Measurements from ENCODE around the gene ACR.
A peak's percentile ranks its signal among the peaks of the same experiment; 100 is the strongest.

Gene ACR

DNA sequence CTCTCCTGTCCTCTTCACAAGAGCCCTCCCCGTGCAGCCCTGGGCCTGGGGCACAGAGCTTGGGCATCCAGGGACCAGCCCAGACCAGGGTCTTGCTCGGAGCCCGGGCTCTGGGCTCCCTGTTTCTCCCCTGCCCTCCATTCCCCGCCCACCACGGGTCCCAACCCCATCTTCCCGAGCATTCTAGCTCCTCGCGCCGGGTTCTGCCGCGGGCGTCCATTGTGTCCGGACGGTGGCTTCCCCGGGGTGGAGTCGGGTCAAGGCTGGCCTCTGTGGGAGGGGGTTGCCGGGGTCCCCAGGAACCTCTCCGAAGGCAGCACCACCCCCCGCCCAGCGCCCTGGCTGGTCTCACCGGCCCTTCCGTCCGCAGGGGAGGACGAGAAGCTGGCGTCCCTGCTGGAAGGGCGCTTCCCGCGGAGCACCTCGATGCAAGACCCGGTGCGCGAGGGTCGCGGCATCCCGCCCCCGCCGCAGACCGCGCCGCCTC lies 18.1 kb upstream of the ACR start:
- no peak for DNase-seq

DNA sequence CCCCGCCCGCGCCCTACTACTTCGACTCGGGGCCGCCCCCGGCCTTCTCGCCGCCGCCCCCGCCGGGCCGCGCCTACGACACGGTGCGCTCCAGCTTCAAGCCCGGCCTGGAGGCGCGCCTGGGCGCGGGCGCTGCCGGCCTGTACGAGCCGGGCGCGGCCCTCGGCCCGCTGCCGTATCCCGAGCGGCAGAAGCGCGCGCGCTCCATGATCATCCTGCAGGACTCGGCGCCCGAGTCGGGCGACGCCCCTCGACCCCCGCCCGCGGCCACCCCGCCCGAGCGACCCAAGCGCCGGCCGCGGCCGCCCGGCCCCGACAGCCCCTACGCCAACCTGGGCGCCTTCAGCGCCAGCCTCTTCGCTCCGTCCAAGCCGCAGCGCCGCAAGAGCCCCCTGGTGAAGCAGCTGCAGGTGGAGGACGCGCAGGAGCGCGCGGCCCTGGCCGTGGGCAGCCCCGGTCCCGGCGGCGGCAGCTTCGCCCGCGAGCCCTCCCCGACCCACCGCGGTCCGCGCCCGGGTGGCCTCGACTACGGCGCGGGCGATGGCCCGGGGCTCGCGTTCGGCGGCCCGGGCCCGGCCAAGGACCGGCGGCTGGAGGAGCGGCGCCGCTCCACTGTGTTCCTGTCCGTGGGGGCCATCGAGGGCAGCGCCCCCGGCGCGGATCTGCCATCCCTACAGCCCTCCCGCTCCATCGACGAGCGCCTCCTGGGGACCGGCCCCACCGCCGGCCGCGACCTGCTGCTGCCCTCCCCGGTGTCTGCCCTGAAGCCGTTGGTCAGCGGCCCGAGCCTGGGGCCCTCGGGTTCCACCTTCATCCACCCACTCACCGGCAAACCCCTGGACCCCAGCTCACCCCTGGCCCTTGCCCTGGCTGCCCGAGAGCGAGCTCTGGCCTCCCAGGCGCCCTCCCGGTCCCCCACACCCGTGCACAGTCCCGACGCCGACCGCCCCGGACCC lies 17.4 kb upstream of the ACR start:
- no peak for DNase-seq

DNA sequence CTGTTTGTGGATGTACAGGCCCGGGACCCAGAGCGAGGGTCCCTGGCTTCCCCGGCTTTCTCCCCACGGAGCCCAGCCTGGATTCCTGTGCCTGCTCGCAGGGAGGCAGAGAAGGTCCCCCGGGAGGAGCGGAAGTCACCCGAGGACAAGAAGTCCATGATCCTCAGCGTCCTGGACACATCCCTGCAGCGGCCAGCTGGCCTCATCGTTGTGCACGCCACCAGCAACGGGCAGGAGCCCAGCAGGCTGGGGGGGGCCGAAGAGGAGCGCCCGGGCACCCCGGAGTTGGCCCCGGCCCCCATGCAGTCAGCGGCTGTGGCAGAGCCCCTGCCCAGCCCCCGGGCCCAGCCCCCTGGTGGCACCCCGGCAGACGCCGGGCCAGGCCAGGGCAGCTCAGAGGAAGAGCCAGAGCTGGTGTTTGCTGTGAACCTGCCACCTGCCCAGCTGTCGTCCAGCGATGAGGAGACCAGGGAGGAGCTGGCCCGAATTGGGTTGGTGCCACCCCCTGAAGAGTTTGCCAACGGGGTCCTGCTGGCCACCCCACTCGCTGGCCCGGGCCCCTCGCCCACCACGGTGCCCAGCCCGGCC lies 16.7 kb upstream of the ACR start:
- no peak for DNase-seq

DNA sequence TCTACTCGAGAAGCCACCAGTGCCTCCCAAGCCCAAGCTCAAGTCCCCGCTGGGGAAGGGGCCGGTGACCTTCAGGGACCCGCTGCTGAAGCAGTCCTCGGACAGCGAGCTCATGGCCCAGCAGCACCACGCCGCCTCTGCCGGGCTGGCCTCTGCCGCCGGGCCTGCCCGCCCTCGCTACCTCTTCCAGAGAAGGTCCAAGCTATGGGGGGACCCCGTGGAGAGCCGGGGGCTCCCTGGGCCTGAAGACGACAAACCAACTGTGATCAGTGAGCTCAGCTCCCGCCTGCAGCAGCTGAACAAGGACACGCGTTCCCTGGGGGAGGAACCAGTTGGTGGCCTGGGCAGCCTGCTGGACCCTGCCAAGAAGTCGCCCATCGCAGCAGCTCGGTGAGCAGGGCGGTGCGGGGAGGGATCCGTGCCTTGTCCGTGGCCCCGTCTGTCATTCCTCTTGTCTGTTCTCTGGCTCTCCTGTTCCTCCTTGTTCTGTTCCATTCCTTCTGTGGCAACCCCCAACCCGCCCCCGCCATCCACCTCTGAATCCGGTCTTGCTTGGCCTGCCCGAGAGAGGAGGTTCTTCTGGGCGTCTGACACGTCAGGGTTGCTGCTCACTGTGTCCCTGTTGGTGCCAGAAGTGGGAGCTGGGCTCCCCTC lies 15.8 kb upstream of the ACR start:
- no peak for DNase-seq

DNA sequence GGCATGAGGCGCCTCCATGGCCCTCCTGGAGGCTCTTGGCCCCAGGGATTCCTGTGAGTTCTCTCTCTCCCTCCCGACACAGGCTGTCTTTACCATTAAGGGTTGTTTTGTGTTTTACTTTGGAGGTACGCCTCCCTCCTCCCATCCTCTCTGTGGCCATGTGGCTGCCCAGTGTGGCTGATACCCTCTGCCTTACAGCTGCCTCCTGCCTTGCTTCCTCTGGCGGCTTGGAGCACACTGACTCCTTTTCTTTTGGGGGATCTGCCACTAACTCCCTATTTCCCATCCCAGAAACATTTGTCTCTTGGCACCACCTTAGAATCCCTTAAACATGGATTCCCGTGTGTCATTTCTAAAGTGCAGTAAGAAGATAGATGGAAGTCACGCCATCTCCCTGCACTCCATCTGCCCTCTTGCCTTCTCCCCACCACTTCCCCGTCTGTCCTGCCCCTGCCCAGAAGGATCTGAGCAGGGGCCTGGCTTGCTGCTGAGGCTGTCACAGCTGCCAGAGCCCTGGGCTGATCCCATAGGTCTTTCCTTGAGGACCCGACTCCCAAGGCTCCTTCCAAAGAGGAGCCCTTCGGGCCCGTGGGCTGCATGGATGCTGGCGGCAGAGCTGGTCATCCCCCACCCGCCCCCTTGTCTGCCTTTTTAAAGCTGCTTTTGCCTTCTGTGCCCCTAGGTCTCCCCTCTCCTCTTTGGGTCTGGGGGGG lies 15.1 kb upstream of the ACR start:
- DNase-seq, result no peak

DNA sequence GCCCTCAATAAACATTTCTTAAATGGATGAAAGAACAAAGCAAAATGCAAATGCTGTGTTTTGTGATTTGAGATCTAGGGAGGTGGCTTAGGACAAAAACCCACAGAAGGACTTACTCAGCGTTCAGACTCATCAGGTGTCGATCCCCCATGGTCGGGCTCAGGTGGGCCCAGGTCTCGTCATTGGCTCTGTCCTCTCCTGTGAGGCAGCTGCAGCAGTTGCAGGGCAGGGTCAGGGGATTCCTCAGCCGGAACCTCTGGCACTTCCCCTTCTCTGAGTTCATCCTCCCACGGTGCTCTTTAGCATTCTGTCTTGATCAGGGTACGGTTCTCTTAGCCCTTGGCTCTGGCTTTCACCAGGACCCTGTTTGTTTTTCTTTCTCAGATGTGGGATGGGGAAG lies 14.0 kb upstream of the ACR start:
- DNase-seq, result no peak

DNA sequence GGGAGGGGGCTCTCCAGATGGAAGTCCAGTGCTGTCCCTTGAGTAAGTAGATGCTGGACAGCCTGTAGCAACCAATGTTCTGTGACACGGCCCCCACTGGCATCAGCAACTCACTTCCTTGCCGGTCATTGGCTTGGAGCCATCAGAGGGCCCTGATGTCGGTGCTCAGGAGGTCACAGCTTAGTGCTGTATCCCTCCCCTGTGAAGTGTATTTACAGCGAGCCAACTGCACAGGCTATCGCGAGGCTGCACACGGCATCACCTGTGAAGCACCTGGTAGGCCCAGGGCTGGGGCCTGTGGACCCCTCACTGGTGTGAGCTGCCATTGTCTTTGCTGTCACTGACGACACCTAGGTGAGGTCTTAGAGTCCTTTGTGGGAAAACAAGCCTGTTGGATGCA lies 13.4 kb upstream of the ACR start:
- DNase-seq, result peak; percentile 58

DNA sequence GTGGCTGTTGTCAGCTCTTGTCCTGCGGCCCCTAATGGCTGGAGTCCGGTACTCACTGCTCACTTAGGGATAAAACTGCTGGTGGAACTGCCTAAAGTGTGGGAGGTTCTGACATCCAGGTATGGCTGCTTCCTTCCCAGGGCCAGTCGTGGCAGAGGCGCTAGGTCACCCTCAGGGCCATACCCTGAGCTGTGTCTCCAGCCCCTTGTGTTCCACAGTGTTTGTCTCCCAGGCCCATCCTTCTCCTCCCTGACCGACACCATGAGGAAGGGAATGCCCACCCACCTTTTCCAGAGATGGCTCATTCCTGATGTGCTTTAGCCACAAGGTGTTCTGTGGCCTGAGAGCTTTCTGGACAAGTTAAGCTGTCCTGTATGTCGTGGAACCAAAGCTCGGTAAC lies 12.4 kb upstream of the ACR start:
- no peak for DNase-seq

DNA sequence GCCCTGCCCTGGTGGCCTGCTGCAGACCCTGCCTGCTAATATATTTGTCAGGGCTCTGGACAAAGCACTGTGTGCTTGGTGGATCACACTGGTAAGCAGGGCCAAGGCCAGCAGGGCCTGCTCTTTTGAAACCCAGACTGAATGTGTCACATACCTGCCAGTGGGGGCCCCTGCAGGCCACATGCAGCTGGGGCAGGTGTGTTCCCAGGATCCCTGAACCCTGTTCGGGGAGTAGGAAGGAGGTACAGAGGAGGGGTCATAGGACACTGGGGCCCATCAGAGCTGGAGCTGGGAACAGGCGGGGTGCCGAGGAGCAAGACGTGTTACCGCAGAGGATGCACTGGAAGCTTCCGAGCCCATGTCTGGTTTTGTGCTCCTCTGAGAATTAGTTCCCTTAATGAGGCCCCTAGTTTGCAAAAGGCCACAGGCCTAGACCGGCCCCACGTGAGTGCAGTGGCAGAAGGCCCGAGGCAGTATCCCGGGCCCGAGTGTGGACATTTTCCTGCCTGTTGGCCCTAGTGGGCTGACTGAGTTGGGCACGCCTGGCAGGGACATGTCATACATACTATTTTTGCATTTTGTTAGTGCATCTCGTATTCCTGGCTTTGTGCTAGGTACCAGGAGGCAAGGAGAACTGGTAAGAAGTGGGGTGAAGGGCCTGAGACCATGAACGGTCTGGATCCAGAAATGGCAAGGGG lies 11.2 kb upstream of the ACR start:
- no peak for DNase-seq

DNA sequence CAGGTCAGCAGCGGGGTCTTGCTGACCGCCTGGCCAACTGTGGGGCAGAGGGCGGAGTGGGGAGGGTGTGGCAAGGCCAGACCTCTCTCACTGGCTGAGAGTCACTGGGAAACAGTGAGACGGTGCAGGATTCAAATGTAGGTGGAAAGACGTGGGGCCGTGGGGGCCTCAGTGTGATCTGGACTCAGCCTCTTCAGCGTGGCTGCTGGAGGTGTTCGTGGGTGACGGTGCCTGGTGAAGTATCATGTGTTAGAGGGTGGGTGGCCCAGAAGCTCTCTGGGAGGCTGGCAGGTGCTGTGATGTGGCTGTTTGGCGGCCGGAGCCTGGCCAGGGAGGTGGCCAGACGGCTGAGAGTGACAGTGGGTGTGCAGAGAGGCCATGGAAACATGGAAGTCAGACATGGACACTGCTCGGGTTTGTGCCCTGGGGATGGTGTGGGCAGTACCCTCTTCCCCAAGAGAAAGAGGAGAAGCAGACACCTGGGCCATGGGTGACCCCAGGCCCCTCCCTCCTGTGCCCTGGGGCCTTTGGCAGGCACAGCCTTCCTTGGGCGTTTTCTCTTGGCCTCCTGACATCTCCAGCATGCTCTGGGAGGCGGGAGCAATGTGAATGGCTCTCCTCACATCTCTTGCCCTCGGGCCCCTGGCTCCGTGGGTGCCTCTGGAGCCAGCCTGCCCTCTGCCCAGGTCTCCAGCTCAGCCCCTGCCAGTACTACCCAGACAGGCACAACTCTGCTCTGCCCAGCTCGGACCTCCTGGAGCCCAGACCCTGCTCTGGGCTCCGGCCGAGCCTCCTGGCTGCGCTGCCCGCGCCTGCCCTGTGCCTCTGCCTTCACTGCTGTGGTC lies 10.1 kb upstream of the ACR start:
- DNase-seq, result no peak

DNA sequence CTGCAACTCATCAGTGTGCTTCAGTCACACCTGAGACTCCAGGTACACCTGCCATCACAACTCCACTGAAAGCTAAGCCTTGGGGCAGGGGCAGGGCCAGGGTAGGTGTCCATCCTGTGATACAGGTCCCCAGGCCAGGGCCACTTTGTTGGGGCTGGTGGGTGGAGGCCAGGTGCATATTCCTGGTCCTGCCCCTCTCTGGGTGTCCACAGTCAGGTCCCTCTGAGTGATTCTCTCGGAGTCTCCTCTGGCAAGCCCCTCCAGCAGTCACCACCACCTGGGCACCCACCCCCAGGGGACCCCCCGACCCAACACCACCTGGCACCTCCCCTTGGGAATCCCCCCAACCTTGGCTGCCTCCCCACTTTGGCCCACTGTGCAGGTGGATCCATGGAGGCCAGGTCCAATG lies 9.5 kb upstream of the ACR start:
- DNase-seq, result no peak

DNA sequence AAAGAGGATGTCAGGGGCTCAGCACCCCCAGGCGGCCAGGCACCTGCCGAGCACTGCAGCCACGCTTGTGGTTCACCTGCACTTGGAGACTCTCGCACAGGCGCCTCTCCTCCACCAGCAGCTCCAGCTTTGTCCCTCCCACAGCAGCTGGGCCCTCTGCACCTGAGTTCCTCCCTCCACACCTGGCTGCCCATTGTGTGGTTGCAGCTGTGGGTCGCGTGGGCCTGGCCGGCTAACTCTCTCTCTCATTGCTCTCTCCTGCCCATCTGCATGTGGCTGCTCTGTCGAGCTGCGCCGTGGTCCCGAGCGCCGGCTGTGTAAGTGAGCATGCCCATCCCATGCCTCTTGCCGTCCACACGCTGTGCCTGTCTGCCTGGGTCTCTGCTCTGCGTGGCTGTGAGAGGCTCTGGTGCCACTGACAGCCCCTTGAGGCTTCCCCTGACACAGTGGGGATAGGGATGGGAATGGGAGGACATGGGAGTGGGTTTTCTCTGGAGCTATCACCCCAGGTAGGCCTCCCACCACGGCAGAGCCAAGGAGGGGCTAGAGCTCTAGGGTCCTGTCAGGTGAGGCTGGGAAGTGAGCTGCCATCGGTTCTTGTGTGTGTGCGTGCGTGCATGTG lies 8.5 kb upstream of the ACR start:
- DNase-seq, result peak; percentile 11

DNA sequence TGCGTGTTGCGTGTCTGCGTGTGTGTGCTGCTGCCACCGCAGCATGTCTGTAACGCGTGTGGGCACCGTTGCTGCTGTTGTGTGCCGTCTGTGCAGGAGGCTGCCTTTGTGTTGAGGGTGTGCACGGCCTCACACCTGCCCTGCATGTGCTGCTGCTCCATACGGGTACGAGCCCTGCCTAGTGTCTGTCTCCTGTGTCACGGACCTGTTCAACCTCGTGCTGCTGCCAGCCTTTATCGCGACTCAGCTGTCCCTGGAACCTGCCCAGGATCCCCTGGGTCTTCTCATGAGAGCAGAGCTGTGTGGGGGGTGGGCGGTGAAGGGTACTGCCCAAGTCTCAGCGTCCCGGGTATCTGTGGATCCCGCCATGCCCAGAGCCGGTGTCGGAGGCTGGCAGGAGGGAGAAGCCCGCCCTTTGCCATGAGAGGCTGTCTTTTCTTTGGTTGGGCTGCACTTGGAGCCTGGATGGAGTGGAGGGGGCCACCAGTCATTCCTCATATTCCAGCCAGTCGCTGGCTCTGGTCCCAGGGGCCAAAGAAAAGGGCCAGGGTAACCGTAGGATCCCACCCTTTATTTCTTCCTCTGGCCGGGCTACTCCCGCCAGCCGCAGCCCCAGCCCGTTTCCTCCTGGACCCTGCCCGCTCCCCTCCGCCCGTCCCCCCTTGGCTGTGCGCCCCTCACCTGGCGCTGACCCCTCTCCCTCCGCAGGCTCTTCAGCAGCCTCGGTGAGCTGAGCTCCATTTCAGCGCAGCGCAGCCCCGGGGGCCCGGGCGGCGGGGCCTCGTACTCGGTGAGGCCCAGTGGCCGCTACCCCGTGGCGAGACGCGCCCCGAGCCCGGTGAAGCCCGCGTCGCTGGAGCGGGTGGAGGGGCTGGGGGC lies 7.8 kb upstream of the ACR start:
- no peak for DNase-seq

DNA sequence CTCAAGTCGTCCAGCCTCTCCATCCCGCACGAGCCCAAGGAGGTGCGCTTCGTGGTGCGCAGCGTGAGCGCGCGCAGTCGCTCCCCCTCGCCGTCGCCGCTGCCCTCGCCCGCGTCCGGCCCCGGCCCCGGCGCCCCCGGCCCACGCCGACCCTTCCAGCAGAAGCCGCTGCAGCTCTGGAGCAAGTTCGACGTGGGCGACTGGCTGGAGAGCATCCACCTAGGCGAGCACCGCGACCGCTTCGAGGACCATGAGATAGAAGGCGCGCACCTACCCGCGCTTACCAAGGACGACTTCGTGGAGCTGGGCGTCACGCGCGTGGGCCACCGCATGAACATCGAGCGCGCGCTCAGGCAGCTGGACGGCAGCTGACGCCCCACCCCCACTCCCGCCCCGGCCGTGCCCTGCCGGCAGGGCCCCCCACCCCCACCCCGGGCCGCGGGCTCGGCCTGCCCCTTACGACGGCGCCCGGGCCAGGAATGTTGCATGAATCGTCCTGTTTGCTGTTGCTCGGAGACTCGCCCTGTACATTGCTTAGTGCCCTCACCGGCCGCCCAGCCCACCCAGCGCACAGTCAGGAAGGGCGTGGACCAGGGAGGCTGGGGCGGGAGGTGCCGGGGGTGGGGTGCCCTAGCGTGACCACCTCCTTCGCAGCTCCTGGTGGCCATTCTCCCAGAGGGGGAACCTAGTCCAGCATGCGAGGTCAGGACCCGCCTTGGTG lies 6.9 kb upstream of the ACR start:
- DNase-seq, result no peak

DNA sequence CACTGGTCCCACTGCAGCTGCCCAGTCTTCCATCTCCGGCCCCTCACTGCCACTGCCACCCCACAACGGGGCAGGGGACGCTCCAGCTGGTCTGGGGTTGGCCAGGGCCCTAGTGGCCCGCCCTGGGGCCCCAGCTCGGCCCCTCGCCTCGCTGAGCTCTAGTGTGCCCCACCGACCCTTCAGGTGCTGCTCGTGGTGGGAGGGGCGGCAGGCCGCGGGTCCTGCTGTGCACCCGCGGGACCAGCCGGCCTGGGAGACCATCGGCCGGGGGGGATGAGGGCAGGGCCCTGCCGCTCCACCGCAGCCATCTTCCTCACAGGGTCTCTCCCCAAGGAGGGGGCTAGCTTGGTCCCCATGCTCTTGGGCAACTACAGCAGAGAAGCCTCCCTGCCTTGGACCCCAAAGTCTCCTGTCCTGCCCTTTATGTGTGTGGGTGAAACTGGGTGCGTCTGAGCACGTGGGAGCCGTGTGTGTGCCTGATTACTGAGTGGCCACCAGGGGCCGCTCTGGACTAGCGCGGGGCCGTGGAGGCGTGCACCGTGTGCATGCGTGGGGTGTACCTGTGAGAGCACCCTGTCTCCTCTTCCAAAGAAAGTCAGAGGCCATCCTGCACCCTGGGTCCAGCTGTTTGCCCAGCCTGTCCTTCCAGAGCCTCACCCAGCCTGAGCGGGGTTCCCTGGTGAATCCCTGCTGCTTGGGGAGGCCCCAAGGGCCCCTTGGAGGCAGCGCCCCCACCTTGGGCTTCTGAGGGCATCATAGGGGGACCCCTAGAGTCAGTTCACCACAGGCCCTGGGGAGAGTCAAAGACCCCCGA lies 6.0 kb upstream of the ACR start:
- DNase-seq, result peak; percentile 33

DNA sequence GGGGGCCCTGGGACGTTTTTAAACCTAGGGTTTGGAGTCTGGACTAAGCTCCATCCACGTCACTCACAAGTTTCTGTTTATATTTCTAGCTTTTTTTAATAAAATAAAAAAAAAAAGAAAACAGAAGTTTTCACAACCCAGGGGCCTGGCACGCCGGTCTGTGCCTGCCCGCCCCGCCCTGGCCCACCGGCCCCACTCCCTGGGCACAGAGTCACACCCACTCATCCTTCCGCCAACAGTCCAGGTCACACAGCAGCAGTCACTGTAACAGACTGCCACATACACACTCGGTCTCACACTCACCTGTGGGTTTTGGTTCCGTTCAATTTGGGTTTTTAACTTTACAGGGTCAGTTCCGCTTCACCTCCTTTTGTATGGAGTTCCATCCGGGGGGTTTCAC lies 5.3 kb upstream of the ACR start:
- no peak for DNase-seq

DNA sequence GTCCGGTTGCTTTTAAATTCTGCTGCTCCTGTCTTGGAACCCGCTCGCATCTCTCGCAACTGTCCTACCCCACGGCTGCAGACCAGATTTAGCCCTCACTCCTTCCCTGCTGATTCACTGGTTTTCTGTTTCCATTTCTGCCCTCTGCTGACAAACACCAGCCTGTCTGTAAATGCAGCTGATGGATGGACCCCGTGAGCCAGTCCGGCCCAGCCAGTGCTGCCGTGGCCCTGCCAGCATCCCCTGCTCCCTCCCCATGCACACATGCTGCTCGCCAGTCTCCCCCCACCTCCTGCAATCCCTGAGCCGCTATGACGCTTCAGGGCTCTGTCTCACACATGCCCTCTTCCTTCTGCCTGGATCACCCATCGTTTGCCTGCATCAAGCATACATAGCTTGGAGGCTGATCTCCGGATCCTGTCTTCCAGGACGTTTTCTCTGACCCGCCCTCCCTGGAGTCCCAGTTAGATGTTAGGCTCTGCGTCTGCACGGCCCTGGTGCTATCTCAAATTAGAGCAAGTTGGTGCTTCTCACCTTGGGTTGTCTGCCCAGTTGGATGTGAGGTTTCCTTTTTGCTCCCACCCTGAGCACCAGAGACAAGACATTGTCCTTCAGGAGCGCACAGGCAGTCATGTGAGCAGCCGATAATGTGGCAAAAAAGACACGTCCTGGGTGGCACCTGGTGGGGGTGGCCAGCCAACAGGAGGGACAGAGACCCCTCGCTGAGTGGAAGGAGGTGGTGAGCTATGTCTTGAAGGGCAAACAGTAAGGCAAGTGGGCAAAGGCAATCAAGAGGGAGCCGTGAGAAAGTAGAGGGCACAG lies 4.3 kb upstream of the ACR start:
- DNase-seq, result no peak

DNA sequence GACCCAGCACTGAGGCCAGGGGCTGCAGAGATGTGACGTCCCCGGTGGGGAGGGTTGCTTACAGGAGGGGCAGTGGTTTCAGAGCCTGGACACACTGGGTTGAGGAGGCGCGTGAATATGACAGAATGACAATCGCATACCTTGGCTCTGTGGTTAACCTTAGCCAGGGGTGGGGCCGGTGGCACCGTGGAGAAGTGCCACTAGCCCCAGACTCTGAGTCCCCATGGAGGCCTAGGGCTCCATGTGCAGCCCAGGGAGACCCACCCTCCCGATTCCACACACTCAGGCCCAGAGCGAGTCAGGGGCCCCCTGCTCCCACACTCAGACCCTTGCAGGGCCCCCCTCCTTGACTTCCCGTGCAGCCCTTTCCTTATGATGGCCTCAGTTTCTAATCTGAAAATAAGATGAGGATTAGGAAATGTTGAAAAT lies 3.6 kb upstream of the ACR start:
- no peak for DNase-seq
